ENCODE results near the gene CRTAC1.

- TF ChIP-seq, protein P1, sequence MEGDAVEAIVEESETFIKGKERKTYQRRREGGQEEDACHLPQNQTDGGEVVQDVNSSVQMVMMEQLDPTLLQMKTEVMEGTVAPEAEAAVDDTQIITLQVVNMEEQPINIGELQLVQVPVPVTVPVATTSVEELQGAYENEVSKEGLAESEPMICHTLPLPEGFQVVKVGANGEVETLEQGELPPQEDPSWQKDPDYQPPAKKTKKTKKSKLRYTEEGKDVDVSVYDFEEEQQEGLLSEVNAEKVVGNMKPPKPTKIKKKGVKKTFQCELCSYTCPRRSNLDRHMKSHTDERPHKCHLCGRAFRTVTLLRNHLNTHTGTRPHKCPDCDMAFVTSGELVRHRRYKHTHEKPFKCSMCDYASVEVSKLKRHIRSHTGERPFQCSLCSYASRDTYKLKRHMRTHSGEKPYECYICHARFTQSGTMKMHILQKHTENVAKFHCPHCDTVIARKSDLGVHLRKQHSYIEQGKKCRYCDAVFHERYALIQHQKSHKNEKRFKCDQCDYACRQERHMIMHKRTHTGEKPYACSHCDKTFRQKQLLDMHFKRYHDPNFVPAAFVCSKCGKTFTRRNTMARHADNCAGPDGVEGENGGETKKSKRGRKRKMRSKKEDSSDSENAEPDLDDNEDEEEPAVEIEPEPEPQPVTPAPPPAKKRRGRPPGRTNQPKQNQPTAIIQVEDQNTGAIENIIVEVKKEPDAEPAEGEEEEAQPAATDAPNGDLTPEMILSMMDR (conservative IDR thresholded peaks at IDR 0.05 in 1 of 2, IDR thresholded peaks at IDR 0.05 in 1 of 2; ENCODE audit: extremely low read depth in 1 of 2, insufficient read depth in 1 of 2, low read depth in 1 of 2, low read length in 2 of 2), result no peak
- TF ChIP-seq EZH2 (IDR thresholded peaks at IDR 0.05; ENCODE audit: borderline replicate concordance, low read length), result no peak
Observed at GRCh38 chr10:97838091-97838490, 192.3 kb downstream of the CRTAC1 start.
